GM23338 (cell line): ENCODE measurements around the gene ANKRD6.

ENCODE experiments used
- CREB1 ChIP-seq: fragments of 250-450 bp; sonication (Bioruptor Pico); IDR thresholded peaks from 2 replicates; pipeline ENCODE4 v1.5.0; 2020; ENCODE audit warnings: low read depth, mild to moderate bottlenecking, moderate library complexity
- CTCF ChIP-seq, 2 experiments: fragments of 200-600 bp in 1 of 2; sonication (generic) in 1 of 2; conservative IDR thresholded peaks; 2 replicates each; pipeline versions ENCODE4 v1.5.1 to v1.6.1; 2016 to 2017; ENCODE audit warnings: antibody characterized with exemption in 2 of 2, low read depth in 2 of 2, mild to moderate bottlenecking in 2 of 2, moderate library complexity in 1 of 2
- EZH2 ChIP-seq: fragments of 200-600 bp; sonication (generic); IDR thresholded peaks from one replicate; pipeline ENCODE4 v1.8.0; 2017; ENCODE audit warnings: antibody characterized with exemption, mild to moderate bottlenecking, low read depth; ENCODE audit not compliant: unreplicated experiment
- EZH2phosphoT487 ChIP-seq: fragments of 200-600 bp; sonication (generic); IDR thresholded peaks from one replicate; pipeline ENCODE4 v1.8.1; 2018; ENCODE audit warnings: antibody characterized with exemption; ENCODE audit not compliant: unreplicated experiment
- JUNB ChIP-seq: IDR thresholded peaks from one replicate; pipeline ENCODE4 v1.6.1; 2016; ENCODE audit warnings: antibody characterized with exemption; ENCODE audit not compliant: unreplicated experiment
- POLR2AphosphoS5 ChIP-seq: IDR thresholded peaks from 2 replicates; pipeline ENCODE4 v1.6.1; 2016; ENCODE audit warnings: antibody characterized with exemption, low read depth
- REST ChIP-seq: IDR thresholded peaks from one replicate; pipeline ENCODE4 v1.6.1; 2018; ENCODE audit warnings: antibody characterized with exemption; ENCODE audit not compliant: unreplicated experiment
- ZNF114 ChIP-seq: fragments of 250-450 bp; sonication (Bioruptor Pico); IDR thresholded peaks from 2 replicates; pipeline ENCODE4 v1.5.0; 2020; ENCODE audit warnings: mild to moderate bottlenecking, moderate library complexity

GRCh38 chr6:89409461-89410035 is 23.4 kb upstream of the ANKRD6 start:
- no peak for TF ChIP-seq CTCF (conservative IDR thresholded peaks at IDR 0.05; ENCODE audit: low read depth in 2 of 2)
- no peak for TF ChIP-seq EZH2
- TF ChIP-seq JUNB = no peak
- no peak for TF ChIP-seq EZH2phosphoT487
- no peak for TF ChIP-seq ZNF114 (CRISPR knock-in tag)
- no peak for TF ChIP-seq POLR2AphosphoS5
- no peak for TF ChIP-seq REST
- TF ChIP-seq CREB1 (CRISPR knock-in tag) = no peak
